Inflammatory macrophage treated with lipopolysaccharide for 4 hours (primary cell): ENCODE data around the gene PARP4.
"Not testable (repeated sequence)": the region's sequence is repeated elsewhere in the genome, so short reads cannot be mapped to it uniquely, and the experiment has no call there.

Experiments used
- DNase-seq: peaks from one replicate; pipeline ENCODE4 v3.0.0-alpha.2; 2020

Gene PARP4

DNA sequence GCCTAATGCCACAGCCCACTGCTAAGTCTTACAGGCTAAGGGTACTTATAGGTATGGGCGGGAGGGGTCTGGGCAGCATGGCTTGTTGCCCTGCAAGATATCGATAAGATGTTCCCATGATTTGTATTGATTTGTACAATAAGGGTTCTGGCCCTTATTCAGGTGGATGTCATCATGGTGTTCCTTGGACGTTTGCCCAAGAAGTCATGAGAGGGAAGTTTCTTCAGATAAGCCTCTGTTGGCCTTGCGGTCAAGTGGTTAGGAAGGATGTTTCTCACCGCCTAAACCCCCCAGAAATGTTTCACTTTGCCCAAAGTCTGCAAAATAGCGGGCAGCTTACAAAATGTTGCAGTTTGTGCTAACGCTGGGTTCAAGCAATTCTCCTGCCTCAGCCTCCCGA is 7.3 kb downstream of the PARP4 start:
- peak; percentile 37 for DNase-seq

DNA sequence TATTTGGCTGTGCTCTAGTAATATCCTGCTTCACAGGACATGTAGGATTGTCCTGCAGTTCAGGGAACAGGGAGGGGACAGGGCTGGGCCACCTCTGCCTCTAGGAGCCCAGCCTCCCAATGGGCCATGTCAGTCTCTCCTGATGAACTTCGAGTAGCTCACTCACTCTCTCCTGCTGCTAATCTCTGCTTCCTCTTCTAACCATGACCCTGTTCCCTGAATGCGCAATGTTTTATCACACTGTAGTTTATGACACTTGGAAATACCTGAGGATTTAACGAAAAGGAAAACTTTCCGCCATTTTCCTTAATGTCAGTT is 9.2 kb downstream of the PARP4 start:
- DNase-seq = no peak

DNA sequence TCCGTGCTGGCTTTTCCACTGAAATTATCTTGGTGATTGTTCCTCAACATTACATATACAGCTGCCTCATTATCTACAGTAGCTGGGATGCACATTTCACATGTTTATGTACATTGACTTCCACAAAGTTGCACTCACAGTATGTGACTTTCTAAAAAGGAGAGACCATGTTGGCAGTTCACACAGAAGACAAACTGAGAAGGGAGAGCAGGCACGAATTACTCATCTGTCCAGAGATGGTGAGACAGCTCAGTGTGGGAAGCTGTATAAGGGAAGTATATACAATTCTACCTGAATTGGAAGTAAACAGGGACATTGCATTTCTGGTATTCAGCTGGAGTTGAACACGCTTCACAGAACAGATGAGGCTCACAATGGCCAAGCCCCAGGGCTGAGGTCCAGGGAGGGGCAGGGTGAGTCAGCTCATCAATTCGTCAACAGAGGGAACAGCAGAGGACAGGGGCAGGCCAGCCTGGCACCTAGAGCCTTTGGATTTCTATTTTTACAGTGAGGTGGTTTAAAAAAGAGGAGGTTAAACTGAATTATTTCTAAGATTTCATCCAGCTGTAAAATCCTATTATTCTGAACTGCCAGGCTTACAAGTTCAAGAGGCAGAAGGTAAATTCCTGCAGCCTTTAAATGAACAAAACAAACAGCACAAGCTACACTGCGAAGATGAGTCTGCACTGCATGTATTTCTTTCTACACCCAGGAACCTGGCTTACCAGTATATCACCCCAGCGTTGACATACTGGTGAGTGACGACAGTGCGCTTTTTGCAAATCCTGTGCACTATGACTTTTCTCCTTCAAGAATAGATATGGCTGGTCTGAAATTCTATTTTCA is 9.8 kb downstream of the PARP4 start:
- no peak for DNase-seq

DNA sequence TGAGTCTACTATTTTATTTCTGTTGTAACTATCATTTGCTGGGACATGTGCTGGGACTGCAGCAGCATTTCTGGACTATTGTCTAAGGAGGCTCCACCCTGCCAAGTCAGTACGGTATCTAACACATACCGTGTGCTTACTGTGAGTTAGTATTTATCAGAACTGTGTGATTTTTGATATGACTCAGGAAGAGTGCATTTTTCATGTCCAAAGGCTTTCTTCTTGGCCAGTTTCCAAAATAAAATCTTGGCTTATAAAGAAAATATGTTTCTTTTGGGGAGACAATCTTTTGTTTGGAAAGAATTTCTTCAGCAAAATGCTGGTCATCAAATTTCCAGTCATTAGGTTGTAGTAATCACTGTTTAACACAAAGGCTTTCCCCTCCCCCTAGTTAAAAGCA is 11.6 kb downstream of the PARP4 start:
- DNase-seq = no peak

DNA sequence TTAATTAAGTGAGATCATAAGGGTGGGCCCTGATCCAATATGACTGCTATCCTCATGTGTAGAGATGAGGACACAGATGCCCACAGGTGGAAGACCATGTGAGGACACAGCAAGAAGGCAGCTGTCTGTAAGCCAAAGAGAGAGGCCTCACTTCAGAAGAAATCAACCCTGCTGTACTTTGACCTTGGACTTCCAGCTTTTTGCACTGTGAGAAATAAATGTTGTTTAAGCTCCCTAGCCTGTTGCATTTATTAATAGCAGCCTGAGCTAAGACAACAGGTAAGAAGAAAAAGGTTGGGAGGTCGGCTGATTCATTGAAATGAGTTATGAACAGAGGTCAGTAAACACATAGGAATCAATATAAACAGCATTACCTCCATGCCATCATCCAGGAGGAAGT is 14.8 kb downstream of the PARP4 start:
- DNase-seq = no peak

DNA sequence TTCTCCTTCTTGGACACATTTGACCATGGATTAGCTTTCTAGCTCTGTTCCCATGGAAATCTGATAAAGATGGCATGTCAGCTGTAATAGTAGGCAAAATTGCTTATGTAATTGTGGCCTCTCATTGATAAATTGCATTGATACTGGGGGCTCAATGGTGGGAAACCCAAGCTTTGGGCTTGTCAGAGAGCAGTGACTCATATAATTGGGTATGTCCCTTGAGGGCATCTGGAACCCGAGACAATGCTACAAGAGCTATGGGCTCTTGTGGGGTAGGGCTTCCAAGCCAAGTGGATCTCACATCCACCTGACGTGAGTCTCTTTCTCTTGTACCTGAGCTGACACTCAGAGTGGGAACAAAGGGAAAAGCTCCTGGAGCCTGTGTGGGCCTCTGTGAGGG is 16.3 kb downstream of the PARP4 start:
- DNase-seq = not testable (repeated sequence)

DNA sequence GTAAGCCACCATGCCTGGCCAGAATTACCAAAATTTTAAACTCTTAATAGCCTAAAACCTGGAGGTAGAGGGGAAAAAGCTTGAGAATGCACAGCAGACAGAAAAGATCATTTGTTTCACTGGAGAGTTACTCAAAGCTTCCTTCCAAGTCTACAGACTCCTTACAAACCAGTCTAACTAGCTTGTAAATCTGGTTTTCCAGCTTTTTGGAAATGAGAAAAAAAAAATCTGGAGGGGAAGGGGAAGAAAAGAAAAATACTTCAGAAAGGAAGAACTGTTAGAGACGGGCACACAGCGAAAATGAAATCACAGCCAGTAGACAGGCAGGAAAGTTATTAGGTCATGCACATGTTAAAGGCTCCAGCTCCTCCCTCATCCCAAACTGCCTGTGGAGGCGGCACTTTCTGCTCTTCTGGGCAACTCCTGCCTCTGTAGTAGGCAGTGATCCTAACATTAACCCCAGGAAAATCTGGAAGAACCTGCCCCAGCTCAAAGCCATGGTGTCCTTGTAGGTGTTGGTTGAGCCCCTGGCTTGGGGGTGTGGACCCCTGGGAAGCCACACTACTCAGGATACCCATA is 17.3 kb downstream of the PARP4 start:
- DNase-seq = no peak

DNA sequence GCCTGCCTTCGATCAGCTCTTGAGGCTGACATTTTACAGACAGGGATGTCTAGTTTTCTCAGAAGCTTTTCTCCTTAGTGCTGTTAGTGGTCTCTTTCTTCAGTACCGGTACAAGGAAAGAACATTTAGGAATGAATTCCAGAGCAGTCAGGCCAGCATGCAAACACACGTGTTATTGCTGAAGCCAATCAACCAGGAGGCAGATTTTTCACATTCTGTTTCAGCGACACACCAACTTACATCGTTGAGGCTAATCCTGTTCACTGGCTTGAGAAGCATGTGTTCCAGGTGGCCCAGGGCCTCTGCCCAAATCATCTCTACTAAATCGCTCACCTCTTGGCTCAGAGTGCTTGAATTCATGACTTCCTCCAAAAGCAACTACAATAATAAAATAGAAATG is 19.2 kb downstream of the PARP4 start:
- DNase-seq = no peak

DNA sequence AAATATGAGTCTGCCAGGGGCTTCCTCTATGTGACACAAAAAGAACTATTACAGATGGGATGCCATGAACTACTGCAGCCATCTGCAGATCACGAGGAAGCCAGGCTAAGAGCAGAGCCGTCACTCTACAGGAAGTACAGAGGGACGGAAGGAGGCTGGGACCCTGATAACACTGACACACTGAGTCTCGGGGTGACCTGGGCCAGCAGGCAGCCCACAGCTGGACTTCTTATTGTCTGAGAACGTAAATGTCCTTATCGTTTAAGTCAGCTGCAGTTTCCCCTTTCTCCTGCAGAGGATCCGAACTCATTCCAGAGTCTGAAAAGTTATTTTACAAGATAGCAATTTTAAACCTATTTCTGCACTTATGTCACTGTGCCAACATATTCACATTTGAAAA is 20.7 kb downstream of the PARP4 start:
- DNase-seq = no peak

DNA sequence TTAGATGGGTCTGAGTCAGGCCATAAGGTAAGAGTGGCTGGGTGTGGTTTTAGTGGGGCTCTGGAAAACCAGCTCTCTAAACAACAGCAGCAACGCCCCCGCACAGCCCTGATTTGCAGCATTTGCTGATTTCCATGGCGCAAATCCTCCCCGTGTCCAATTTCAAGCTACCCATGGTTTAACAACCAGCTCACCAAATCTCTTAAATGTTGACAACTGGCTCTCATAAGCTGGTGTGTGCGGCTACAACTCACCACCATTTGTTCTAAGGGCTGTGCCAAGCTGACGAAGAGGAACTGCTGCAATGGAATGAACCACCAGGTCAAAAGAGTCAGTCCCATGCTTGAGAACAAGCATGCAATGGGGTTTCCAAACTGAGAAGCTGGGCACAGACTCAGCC is 22.9 kb downstream of the PARP4 start:
- no peak for DNase-seq

DNA sequence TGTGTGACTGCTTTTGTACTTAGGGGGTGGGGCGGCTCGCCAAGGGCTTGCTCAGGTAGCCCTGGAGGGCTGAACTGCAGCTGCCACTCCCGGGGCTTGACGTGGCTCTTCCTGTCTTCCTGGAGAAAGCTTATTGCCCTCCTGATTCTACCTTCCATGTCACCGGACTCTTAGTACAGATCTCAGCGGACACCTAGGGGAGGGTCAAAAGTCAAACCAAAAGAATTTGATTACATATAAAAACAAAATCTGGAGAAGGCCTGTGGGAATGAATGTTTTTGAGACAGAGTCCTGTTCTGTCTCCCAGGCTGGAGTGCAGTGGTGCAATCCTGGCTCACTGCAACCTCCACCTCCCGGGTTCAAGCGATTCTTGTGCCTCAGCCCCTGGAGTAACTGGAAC is 24.5 kb downstream of the PARP4 start:
- DNase-seq = not testable (repeated sequence)

DNA sequence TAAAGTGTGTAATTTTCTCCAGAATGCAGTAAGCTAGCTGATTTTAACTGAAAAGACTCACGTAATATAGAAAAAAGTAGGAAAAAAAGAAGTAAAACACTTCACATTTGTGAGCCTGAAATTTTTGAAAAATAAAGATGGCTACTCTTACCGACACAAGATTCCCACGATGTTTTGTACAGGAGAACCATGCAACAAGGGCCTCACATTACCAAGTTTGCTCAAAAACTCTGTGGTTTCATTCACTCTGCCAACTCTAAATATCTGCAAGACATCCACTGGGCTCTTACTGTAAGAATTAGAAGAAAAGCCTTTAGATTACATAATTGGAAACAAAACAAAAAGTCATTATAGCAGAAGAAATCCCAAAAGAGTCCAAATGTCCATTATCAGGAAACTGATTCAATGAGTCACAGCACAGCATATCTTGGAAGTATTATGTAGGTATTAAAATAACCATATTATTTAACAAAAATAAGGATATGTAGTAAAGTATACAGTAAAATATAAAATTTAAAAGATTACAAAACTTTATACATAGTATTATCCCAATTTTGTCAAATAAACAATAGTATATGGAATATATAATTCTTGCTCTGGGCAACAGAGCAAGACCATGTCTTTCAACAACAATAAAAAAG is 26.4 kb downstream of the PARP4 start:
- not testable (repeated sequence) for DNase-seq

DNA sequence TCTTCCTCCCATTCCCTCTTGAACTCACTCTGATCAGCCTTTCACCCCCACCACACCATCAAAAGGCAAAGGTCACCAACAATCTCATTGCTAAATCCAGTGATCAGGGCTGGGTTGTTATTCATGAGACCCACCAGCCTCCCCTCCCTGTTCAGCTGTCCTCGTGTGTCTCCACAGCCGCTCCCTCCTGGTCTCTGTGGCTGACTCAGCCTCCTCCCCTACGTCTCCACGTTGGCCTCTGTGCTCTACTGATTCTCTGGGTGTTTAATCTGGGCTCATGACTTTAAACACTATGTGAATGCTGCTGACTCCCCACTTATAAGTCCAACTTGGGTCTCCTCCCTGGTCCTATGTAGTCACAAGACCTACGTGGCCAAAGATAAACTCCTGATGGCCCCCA is 38.9 kb downstream of the PARP4 start:
- no peak for DNase-seq

DNA sequence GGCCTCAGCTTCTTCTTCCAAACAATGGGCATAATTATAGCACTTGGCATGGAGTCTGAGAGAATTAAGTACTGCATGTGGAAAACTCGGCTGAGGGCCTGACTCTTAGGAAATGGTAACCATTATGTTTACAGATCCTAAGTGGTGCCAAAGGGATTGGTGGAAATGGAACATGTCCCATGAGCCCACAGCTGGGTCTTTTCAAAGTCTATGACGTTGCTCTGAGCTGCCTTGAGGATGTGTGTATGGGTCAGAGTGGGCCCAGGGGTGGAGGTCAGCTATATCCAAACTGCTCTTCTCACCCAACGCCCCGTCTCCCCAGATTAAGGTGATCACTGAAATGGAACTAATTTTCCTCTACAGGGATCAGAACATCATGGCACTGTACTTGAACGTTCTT is 40.4 kb downstream of the PARP4 start:
- not testable (repeated sequence) for DNase-seq

DNA sequence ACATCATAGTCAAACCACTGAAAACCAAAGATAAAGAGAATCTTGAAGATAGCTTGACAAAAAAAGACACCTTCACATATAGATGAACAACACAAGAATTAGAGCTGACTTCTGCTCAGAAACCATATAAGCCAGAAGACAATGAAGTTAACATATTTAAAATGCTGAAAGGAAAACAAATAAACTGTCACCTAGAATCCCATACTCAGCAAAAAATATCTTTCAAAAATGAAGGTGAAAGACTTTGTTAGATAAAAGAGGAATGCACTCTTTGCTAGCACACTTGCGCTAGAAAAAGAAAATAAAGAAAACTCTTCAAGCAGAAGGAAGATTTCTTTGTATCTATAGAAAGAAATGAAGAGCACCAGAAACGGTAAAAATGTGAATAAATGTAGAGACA is 49.5 kb downstream of the PARP4 start:
- DNase-seq = no peak

DNA sequence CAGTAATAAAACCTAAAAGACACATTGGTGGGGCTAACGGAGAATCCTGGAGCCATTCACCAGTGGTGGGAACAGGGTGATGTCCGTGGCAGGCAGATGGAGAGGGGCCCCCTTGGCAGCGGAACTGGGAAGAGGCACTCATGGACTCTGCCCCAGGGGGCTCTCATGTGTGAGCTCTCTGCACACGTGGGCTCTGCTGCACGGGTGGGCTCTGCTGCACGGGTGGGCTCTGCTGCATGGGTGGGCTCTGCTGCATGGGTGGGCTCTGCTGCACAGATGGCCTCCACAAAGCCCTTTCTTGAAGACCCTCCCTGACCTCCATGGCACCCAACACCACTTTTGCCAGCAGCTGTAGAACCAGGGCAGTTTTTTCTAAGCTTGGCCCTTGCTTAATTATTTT is 52.3 kb downstream of the PARP4 start:
- DNase-seq = no peak

DNA sequence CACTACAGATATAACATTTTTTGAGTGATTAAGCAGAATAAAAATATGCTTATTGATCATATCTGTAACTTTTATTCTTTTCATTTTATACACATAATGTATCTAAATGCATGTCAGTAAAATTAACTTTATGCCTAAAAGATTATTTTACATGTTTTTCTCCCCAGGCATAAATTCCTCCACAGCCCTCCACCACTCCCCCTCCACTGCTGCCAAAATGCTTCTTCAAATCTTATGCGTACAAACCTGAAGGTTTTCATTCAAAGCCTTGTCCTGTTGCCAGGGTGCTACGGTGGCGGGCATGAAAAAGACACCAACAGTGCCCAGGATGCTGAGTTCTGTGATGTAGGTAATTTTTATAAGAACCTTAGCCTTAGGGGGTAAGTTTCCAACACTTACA is 52.9 kb downstream of the PARP4 start:
- no peak for DNase-seq

DNA sequence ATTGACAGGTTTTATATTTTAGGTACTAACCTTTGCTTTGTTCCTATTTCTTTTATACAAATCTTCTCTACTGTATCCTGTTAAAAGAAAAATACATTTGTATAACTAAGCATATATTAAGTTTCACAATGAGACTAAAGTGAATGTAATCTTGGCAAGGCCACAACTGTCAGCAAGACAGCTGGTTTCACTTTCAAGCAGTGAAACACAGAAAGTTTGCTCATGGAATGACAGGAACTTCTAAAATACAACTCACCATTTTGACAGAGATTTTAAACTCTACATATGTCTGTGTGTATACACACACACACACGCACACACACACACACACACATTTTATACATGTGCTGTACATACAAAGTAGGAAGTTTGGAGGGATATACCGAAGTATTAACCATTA is 53.3 kb downstream of the PARP4 start:
- peak; percentile 84 for DNase-seq

DNA sequence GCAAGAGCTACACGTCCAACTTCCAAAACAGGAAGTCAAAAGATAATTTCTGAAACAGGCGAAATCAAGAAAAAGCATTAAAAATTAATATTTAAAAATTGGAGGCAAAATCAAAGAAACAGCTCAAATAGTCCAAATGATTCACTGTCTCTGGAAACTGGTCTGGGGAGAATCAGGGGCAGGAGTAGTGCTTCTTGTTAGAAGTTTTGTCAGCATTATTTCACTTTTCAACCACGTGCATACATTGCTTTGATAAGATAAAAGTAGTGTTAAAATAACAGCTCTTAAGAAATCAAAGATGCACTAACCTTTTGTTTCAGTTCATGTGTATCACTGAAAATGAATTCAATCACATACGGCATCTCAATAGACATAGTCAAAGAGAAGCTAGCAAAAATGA is 53.8 kb downstream of the PARP4 start:
- no peak for DNase-seq

DNA sequence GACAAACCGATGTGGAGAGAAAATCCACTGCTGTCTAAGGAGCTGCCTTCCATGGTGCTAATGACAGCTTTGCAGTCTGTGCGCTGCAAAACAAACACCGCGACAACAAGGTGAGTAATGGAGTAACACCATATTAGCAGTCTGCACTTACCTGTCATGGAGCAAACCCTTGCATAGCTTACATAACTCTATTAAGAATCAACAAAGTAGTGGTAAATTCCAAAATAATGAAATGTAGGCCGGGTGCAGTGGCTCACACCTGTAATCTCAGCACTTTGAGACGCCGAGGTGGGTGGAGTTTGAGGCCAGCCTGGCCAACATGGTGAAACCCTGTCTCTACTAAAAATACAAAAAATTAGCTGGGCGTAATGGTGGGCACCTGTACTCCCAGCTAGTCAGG is 56.2 kb downstream of the PARP4 start:
- no peak for DNase-seq

DNA sequence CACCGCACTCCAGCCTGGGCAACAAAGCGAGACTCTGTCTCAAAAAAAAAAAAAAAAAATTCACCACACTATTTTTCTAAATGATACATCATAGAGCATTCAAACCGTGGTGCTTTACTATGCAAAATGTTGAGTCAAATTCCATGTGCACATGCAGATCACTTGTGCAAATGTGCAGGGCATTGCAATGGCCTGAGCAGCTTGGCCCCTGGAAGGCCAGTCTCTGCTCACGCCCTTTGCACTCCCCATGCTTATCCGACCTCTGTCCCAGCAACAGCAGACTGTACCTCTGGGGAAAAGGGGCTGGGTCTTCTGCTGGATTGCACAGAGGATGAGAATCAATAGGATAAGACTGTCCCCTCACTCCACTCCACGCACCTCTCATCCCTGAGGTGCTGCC is 58.5 kb downstream of the PARP4 start:
- DNase-seq = no peak

DNA sequence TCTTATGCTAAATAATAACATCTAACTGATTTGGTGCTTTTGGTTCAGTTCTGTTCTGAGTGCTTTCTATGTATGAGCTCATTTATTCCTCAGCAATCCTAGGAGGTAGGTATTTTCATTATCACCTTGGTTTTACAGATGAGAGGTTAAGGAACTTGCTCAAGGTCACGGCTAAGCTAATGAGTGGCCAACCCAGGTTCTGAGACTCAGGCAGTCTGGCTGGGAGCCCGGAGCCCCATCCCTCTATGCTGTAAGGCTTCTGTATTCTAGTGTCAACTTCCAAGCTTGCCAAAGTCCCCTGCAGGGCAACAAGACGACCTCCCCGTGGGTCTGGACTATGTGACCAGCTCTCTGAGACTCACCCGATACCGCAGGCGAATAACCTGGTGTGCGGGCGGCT is 60.5 kb downstream of the PARP4 start:
- no peak for DNase-seq

DNA sequence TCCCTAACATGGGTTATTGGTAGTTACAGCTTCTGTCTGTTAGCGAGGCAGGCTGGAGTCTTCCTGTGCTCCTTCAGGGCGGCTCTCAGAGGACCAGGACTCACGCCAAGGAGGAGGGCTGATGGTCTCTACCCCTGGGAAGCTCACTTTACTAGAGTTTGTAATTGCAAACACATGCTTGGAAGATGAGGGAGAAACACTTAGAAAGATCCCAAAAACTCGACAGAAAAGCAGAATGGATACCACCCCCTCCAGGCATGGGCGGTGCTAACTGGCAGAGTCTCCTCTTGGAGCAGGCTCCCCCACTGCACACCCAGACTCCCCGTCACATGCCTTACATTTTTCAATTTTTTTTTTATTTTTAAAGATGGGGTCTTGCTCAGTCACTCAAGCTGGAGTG is 62.0 kb downstream of the PARP4 start:
- no peak for DNase-seq

DNA sequence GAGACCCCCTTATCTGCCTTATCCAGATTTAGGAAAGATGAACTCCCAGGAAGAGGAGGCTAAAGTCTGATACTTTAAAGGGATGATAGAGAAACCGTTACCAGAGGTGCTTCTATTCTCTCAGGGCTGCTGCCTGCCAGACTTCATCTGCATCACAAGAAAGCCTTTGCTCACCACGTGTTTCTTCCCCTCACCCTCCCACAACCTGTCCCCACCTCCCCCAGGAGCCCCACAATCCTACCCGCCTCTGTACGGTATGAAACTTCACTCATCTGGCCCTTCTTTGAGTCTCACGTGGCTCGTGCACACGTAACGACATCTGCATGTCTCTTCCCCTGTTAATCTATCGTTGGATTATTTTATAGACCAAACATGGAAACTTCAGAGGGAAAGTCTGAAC is 67.7 kb downstream of the PARP4 start:
- not testable (repeated sequence) for DNase-seq

DNA sequence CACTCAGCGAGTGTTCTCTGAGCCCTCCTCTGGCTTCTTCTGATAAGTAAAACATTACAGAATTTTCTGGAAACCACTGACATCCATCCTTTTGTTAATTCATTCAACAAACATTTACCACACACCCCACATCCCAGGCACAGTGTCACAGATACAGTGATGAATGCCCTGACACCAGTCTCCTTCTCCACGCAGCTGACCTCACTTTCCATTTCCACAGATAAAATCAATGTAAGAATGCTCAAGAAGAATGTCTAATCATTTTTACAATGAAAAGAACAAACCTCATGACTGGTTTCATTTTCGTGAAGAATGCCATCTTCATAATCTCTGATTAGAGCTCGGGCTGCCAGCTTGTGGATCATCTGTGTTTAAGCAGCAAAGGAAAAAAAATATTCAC is 69.2 kb downstream of the PARP4 start:
- DNase-seq = no peak
